CD4-positive, alpha-beta T cell treated with Interleukin-15 for 1 hour (primary cell): Measurements from ENCODE around the gene MCUB.
A peak's percentile ranks its signal among the peaks of the same experiment; 100 is the strongest.

ENCODE experiments used
- DNase-seq: peaks from one replicate; pipeline ENCODE4 v3.0.0-alpha.2; 2020

MCUB gene

DNA sequence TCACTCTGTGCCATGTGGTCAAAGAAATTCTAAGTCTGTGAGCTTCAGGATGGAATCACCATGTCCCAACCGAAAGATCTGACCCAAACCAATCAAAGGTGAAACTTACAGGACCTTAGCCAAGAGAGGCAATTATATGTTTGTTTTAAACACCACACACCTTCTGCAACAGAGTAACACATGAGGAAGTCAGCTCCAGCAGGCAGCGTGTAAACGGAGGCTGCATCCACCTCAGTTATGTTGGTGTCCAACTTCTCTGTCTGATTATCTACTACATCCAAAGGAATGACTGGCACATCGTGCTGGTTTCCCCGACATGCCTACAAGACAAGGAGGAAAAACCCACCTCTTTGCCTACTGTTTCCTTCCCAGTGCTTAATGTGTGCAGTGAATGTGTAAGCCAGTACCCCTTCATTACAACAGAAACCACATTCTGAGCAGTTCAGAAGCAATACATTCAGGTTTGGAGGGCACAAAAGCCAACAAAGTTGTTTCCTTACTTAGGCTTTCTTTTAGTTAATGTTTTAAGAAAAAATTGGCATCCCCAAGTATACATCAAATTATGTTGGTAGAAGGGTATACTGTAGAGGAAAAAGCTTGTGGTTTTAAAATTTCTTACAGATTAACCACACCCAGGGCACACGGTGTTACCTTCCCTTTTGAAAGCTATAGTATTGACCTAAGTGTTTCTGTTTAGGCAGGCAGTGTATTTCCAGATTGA, 130.8 kb downstream of the MCUB start:
- no peak for DNase-seq

DNA sequence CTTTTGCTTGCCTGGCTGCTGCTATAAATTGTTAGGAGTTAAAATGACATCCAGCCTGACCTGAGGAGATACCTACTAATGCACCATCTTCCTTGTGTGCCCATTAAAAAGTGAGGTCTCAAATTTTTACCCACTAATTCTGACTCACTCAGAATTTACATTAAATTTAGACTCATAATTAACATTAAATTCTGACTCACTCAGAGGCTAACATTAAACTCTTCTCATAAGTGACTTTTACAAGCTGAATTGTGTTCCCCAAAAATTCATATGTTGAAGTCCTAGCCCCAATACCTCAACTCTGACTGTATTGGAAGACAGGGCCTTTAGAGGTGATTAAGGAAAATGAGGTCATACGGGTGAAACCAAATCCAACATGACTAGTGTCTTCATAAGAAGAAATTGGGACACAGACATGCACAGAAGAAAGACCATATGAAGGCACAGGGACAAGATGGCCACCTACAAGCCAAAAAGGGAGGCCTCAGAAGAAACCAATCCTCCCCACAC, 131.4 kb downstream of the MCUB start:
- no peak for DNase-seq

DNA sequence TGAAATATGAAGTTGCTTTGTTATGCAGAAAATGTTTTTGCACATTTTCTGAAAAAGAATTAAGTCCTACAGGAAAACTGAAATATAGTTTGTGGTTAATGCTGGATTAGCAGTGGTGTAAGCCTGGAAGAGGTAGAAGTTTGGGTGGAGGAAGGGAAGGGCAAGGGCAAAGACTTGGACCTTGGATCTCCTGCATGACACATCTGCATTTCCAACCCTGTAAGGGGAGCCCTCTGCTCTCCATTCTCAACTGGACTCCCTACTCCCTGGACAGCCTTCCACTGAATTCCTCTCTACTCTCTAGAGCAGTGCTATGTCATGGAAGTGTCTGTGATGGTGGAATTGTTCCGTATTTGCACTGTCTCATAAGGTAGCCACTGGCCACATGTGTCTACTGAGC, 138.6 kb downstream of the MCUB start:
- no peak for DNase-seq

DNA sequence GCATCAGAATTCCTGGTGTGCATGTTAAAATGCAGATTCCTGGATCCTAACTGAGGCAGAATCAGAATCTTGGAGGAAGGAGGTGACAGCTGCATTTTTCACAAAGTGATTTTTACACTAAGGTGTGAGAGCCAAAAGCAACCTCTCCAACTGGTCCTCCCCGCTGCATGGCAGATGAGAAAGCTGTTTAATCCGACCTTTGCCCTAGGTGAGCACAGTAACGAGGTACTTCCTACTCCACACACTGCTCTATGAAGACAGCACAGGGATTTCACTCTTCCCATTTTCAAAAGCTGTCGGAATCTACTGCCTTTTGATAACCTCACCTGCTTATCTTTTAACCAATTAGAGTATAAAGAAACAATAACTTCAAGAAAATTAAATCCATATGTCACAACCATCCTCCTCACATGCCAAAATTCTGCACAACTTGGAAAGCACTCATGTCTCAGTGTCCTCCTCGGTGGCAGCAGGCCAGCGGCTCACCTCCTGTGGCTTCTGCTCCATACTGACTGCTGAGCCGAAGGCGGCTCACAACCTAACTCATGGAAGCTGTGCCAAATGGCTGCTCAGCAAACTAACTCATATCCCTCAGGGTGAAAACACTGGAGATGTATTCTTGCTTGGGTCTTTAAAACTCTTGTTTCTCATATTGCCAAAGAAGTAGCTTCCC, 139.6 kb downstream of the MCUB start:
- DNase-seq: no peak

DNA sequence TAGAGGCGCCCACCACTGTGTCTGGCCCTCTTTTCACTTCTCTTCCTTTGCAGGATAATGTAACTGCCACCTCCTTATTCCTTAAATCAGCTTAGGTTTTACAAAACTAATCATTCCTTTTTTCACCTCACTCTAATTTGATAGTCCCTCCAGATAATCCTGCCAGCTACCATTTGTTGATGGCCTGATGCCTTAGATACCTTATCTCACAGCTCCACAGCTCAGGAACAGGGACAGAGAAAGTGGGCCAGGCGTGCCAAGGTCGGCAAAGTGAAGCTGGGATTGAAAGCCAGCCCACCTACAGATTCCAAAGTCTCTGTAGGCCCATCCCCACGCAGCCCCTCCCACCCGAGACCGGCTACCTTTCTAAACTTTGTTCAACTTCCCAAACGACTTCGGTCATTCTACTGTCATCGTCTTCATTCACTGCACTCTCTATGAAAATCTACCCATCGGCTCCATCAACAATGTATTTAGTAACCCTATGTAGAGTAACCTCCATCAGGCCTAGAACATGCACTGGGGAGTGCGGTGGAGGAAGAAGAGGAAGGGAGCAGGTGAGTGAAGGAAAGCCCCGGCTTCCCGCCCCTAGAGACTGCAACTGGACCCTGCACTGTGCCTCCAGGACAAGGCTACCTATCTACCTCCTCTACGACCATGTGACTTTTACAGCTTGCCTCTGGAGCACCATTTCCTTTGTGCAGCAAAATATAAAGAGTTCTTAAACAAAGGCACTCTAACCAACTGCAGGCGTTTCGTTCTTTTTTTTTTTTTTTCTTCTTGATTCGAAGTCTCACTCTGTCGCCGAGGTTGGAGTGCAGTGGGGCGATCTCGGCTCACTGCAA, 141.7 kb downstream of the MCUB start:
- DNase-seq: no peak

DNA sequence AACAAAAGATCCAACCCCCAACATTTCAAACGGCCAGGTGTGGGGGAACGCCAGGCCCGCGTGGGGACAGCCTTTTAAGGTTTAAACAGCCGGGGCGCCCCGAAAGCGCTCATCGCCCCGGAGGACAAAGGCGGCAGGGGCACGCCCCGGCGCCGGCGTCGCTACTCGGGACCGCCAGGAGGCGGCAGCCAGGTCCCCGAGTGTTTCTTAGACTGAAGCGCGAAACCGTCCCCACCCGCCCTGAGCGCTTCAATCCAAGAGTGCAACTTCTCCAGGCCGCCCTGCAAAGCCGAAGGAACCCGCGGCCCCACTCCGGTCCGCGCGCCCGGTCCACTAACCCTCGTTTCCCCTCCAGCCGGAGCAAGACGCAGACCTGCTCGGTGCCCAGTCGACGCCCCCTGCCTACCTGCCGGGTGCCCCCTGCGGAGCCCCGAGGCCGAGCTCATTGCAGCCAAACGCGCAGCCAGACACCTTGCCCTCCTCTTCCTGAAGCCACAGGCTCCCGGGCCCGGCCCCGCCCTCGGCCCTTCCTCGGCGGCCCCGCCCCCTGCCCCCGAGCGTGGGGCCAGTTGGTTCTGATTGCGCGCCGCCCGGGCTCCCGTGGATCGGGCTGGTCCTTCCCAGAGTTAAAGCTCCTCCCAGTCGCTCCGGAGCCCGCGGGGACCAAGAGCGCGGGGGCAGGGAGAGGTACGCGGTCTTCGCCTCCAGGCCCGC, 143.1 kb downstream of the MCUB start, which contains the start of gene CASP6:
Gene CASP6 (minus strand): TSS at position 496 of the 714 bp plus-strand sequence. CDS start 50 bp downstream, at position 446.
- peak; percentile 69 for DNase-seq

DNA sequence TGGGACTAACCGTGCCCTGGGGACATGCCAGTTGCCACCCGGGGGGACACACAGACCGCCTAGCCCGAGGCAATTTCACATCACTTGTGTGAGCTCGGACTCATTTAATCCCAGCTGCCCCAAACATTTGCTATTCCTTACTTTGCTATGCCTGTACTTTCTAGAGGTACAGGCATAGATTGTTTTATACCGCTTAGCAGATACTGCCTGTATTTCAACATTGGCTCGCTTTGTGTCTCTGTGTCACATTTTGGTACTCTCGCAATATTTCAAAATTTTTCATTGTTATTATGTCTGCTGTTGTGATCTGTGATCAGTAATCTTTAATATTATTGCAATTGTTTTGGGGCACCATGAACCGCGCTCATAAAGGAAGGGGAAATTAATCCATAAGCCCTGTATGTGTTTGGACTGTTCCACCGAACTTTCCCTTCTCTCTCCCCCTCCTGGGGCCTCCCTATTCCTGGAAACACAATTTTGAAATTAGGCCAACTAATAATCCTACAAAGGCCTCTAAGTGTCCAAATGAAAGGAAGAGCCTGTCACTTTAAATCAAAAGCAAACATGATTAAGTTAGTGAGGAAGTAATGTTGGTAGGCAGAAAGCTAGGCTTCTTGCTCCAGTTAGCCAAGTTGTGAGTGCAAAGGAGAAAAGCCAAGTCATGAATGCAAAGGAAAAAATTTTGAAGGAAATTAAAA, 143.8 kb downstream of the MCUB start:
- no peak for DNase-seq

DNA sequence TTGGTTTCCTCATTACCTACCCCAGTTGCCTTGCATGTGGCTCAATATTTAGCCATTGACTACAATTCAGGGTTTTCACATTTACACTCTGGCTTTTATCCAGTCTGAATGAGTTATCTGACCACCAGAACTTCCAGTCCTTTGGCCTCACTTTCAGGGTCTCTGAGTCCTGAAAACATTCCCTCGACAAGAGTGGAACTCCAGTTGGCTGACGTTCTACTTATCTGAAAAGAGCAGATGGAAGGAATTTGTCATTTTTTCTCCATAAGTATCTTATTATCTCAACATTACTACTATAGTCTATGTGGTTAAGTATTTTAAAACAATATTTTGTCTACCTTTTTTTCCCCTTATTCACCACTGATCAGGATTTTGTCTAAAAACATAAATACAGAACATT, 148.4 kb downstream of the MCUB start:
- no peak for DNase-seq

DNA sequence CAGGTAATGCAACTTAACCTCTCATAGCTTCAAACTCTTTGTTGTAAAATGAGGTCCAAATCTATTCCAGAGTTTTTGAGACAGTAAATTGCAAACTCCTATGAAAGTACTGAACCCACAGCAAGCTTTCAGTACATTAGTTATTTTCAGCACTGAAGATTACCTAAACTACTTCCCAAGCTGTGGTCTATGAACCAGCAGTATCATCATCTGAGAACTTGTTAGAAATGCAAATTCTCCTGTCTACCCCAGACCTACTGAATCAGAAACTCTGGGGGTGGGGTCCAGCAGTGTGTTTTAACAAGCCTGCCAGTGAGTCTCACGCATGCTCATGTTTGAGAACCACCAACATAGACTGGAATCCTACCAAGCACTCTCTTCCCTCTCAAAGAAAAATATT, 148.9 kb downstream of the MCUB start:
- DNase-seq: no peak

DNA sequence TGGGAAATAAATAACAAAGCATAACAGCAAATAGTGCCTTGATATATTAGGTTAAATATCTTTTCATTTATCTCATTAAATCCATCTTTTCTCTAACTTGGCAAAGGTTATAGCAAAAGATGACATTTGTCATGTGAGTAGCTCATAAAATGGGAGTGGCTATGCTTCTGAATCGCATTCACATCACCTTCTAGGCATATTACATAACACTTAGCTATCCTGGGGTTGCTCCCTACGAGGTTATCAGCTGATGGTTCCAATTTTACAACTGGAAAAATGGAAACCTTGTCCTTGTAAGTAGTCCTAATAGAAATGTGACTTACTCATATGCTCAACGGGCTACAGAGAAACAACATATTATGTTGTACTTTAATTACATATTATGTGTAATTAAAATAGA, 153.5 kb downstream of the MCUB start:
- no peak for DNase-seq

DNA sequence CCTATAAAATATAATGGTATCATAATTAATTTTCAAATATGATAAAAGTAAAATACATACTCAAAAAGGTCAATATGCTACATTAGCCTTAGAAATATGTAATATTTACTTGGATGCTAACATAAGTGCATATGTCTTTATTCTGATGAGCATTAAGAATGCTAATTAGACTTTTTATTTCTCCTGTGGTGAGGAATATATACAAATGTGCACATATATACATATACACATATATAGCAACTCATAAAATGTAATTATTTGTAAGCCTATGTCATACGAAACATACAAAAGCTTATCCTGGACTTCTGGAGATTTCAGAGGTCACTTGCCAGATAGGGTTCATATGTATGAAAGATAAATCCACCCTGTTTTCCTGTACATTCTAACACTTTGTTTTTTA, 158.7 kb downstream of the MCUB start:
- DNase-seq: no peak

DNA sequence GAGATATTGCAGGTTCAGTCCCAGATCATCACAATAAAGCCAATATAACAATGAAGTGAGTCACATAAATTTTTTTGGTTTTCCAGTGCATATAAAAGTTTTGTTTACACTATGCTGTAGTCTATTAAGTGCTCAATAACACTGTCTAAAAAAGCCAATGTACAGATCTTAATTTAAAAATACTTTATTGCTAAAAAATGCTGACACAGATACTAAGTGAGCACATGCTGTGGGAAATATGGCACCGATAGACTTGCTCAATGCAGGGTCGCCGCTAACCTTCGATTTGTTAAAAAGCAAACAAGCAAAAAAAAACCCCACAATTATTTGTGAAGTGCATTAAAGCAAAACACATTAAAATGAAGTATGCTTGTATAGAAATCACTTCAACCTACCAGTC, 159.6 kb downstream of the MCUB start:
- no peak for DNase-seq

DNA sequence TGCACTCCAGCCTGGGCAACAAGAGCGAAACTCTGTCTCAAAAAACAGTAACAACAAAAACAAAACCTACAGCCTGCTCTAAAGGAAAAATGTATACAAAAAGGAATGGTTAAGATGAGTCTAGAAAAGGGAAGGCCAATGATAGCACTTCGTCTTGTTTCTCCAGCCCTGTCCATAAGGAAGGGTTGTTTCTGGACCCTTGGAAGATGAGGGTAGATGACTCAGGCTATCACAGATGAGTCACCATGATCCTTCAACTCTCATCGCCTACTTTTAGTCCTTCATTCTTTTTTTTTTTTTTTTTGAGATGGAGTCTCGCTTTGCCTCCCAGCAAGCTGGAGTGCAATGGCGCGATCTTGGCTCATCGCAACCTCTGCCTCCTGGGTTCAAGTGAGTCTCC, 161.0 kb downstream of the MCUB start:
- no peak for DNase-seq

DNA sequence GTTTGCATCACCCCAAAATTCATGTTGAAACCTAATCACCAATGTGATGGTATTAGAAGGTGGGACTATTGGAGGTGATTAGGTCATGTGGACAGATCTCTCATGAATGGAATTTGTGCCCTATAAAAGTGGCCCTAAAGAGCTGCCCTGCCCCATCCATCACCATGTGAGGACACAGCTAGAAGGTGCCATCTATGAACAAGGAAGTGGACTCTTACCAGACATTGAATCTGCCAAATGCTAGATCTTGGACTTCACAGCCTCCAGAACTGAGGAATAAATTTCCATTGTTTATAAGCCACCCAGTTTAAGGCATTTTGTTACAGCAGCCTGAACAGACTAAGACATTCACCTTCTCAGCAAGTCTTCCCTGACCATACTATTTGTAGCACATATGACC, 162.3 kb downstream of the MCUB start:
- DNase-seq: no peak

DNA sequence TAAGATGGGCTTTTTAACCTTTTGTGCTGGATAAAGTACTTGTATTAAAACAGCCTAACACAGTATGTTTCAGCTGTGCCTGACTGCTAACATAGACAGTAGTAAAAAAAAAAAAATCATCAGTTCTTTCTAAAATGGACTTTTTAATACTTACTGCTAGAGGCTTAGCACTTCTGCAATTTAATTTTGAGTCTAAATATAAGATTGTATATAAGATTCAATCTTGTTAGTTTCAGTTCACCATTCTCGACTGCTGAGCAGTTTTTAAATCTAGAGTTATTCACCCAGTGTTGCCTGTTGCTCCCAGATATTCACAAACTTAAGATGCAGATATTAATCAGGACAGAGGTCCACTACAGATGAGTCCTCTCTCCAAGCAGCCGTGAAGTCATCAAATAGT, 163.1 kb downstream of the MCUB start:
- DNase-seq: no peak

DNA sequence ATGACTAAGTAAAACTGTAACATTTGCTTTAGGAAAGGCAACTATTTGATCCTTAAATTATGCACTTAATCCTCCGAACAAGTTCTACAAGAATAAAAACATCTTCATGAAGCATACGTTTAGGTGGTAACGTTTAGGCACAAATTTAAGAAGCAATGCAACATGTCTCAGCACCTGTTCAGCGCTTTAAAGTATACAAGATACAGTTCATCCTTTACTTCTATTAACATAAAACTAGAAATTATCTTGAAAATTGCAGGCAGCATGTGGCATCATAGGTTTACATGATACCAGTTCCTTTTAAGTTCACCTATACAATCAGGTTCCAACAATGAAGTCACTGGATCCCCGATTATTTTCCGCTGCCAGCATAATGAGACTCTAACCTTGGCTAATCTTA, 168.3 kb downstream of the MCUB start:
- no peak for DNase-seq

DNA sequence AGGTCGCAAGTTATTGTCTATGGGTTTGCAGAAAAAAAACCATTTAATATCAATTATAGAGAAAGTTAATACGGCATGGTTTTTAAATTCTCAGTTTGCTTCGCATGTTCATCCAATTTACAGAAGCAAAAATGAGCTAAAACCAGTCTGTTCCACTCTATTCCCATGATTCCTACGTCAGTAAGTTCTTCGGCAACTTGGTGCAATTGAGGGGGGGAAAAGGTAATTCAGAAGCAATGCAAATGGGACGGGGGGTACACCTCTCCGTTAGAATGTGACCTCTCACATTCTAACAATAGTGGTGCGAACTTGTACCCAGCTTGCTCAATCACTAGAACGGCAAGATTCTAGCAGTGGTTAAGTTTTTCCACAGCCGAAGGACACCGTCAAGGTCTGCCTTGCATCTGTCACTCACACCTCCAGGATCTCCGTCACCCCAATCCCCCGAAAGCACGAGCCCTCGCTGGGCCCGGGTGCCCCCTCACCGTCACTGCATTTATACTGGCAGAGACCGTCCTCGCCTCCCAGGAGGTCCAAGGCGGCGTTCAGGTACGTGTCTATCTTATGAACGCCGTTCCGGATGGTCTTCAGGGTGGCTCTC, 169.2 kb downstream of the MCUB start:
- DNase-seq: no peak

DNA sequence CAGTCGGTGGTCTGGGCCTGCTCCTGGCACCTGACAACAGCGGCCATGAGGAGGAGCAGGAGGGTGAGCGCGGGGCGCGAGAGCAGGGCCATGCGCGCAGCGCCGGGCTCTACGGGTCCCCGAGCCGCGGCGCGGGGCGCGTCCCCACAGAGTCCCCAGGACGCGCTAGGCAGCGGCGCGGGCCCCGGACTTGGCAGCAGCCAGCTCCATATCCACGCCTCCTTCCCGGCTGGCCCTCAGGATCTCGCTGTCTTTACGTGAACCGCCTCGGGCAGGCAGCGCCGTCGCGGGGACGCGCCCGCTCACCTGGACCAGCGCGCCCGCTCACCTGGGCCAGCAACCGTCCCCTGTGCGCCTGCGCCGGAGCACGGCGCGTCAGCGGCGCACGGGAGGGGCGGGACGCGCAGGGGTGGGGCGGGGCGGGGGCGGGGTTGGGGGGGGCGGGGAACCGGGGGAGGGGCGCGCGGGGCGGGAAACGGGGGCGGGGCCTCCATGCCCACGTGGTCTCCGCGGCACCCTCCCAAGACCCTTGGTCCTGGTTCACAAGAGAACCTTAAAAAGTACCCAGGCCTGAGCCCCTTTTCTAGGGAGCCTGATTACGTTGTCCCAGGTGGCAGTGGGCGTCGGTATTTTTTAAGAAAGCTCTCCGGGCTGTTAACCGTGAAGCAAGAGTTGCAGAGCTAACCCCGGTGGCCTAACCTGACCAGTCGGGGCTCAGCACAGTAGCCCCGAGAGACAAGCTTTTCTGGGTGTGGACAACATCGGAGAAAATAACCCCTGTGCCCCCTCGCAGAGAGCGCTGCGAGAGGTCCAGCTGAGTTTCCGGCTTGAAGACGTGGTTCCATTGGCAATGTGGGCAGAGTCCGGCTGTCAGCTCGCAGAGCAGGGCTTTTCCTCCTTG, 169.9 kb downstream of the MCUB start, which contains the start of gene PLA2G12A:
Gene PLA2G12A (minus strand): TSS at position 353 of the 901 bp plus-strand sequence. CDS start 261 bp downstream, at position 92.
- peak; percentile 80 for DNase-seq

DNA sequence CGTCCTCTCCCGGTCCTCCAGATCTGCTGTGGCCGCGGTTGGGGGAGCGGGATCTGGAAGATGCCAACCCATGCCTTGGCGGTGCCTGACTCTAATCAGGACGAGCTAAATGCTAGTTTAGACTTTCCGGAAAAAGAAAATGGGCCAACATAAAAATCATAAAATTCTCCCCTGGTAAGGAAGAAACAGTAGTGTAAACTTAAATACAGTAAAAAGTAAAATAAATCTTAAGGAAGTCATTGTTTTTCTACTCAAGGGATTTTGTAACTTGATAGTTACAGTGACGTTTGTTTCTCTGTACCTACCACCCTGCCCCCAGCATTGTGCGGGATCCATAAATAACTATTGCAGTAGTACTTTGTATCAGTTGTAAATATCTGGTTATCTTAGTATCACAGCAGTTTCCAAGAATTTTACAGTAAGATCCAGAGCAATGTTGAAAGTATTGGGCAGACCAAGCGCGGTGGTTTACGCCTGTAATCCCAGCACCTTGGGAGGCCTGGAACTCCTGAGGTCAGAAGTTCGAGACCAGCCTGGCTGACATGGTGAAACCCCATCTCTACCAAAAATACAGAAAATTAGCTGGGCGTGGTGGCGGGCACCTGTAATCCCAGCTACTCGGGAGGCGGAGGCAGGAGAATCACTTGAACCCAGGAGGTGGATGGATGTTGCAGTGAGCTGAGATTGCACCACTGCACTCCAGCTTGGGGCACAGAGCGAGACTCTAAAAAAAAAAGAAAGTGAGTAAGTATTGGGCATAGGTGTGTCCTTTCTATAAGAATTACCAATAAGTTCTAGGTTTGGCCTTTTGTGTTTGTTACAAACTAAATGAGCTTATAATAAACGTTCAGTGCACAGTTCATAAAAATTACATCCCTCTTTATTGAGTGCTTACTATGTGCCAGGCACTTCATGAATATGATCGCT, 170.8 kb downstream of the MCUB start:
- DNase-seq: no peak
